Right lobe of liver (tissue), 6 donors: ENCODE results near the gene MYH15. TPM values are rescaled to one million over a fixed set of nuclear protein-coding genes. Genes with fewer than 3 reads are reported as not detected.

Source experiments
- ATAC-seq, 4 donors: fragments of 200-7000 bp; cut with Tn5 transposase; one replicate each; pipeline ENCODE4 v1.9.1; 2020; ENCODE audit warnings: mild to moderate bottlenecking in 4 of 4, moderate library complexity in 4 of 4
- DNase-seq, 3 donors: peaks; one replicate each; pipeline ENCODE4 v3.0.0-alpha.2; 2020
- H3K27ac ChIP-seq, 3 donors: fragments of 200-600 bp; one replicate each; pipeline ENCODE4 v1.8.0; 2022
- H3K27me3 ChIP-seq, 2 donors: fragments of 200-600 bp; one replicate each; pipeline ENCODE4 v1.8.0; 2022
- H3K36me3 ChIP-seq, 4 donors: fragments of 200-600 bp; sonication (generic) in 1 of 4; one replicate each; pipeline versions ENCODE4 v1.5.1 to v1.8.0; 2017 to 2022; ENCODE audit warnings: control low read depth in 1 of 4
- H3K4me1 ChIP-seq, 4 donors: fragments of 200-600 bp; sonication (generic) in 1 of 4; one replicate each; pipeline versions ENCODE4 v1.5.1 to v1.8.0; 2017 to 2022; ENCODE audit warnings: control low read depth in 1 of 4
- H3K4me3 ChIP-seq, 3 donors: fragments of 200-600 bp; one replicate each; pipeline ENCODE4 v1.8.0; 2022
- H3K9me3 ChIP-seq, 4 donors: fragments of 200-600 bp; sonication (generic) in 1 of 4; one replicate each; pipeline versions ENCODE4 v1.5.1 to v1.8.0; 2017 to 2022; ENCODE audit warnings: control low read depth in 1 of 4
- CTCF ChIP-seq, 4 donors: fragments of 200-600 bp in 3 of 4; fragments of 450-650 bp in 1 of 4; IDR thresholded peaks; one replicate each; pipeline versions ENCODE4 v1.5.1 to v1.8.0; 2016 to 2022; ENCODE audit warnings: antibody characterized with exemption in 4 of 4, mild to moderate bottlenecking in 2 of 4
- POLR2A ChIP-seq: fragments of 450-650 bp; IDR thresholded peaks from one replicate; pipeline ENCODE4 v1.6.1; 2017; ENCODE audit warnings: antibody characterized with exemption, mild to moderate bottlenecking
- WGBS: methylation state at CpG from one replicate; pipeline ENCODE4 v1.1.6; 2018; ENCODE audit warnings: low coverage, low lambda C conversion rate; ENCODE audit not compliant: insufficient coverage; ENCODE audit errors: missing lambda C conversion rate; 5-methylcytosine and 5-hydroxymethylcytosine counted together
- intact Hi-C, 2 donors: fragments of 100-400 bp; cut with DNase I; formaldehyde crosslinking; loops; one replicate each; pipeline versions ENCODE4 v1.11.2 to v1.14.1; 2022
- total RNA-seq, 6 experiments: library from RNA; depleted of rRNA in 2 of 6; stranded (reverse); fragments of >200 nt in 2 of 6; fragmentation: NEBNext Ultra II Directional in 3 of 6; extraction: Animal tissue kit (Norgen Biotek cat#: 25700) in 3 of 6; gene quantifications; one replicate each; pipeline versions ENCODE4 v1.1.0 to v1.2.4, GENCODE V29; 2016 to 2023
- donor health status: DM: no; HTN: yes; CAD: no.
- donor health status: DM: no; HTN: no; CAD: no.
- donor health status: DM: no; HTN: no; CAD: no.
- donor health status: DM: no; HTN: yes; CAD: no.
- donor health status: DM: no; HTN: yes; CAD: no.

The MYH15 gene
- total RNA-seq, 6 experiments from 2014 or later: not detected

DNA sequence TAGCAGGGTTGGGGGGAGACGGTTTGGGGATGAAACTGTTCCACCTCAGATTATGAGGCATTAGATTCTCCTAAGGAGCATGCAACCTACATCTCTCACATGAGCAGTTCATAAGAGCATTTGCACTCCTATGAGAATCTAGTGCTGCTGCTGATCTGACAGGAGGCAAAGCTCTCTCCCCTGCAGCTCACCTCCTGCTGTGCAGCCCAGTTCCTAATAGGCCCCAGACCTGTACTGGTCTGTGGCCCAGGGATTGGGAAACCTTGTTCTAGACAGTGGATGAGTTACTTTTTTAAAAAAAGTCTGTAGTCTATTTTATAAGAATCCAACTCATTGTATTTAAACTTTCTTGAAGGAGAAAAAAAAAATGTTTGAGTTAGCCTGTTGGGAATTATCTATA is 114.1 kb downstream of the MYH15 start:
- no peaks in the 10 kb centered on the region for H3K36me3 ChIP-seq
- no peak for DNase-seq
- 83% methylated on average over 1 of the region's 1 CpG for WGBS
- no peak for ATAC-seq
- H3K4me1 ChIP-seq: no peaks in the 10 kb centered on the region
- no peak overlapping the region for H3K27ac ChIP-seq
- H3K27me3 ChIP-seq: no peaks in the 10 kb centered on the region
- TF ChIP-seq POLR2A (no peak), CTCF (IDR thresholded peaks at IDR 0.05) (no peak)
- intact Hi-C loops: no loop called here
- H3K9me3 ChIP-seq: no peaks in the 10 kb centered on the region
- H3K4me3 ChIP-seq: no peak overlapping the region

DNA sequence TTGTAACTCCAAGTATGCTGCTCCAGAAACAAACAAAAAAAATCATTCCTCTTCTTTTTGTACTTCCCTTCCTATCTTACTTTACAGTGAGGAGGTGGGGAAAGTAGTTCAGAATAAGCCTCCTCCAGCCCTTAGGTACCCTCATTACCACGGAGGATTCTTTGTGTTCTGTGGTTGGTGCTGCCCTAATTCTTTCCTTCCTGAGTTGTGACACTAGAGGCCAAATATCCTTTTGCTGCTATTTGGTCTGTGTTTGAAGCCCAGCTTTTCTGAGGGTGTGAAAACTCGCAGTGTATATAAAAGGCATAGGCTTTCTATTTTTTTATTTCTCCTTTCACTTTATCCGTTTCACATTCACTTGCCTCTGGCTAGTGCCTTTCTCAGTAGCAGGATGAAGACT is 115.8 kb downstream of the MYH15 start:
- Histone ChIP-seq H3K4me1 (no peaks in the 10 kb centered on the region), H3K4me3 (no peak overlapping the region), H3K27ac (no peak overlapping the region), H3K27me3 (no peaks in the 10 kb centered on the region), H3K9me3 (no peaks in the 10 kb centered on the region), H3K36me3 (no peaks in the 10 kb centered on the region)
- intact Hi-C loops: no loop called here
- TF ChIP-seq CTCF (IDR thresholded peaks at IDR 0.05) (no peak), POLR2A (no peak)
- no peak for ATAC-seq
- DNase-seq: no peak
- 54% methylated on average over 3 of the region's 3 CpGs for WGBS

GRCh38 chr3:108394016-108394415 is 116.4 kb downstream of the MYH15 start:
- H3K27me3 ChIP-seq: no peaks in the 10 kb centered on the region
- no peak for TF ChIP-seq POLR2A
- TF ChIP-seq CTCF (IDR thresholded peaks at IDR 0.05): no peak
- no peak for ATAC-seq
- no peak overlapping the region for H3K4me3 ChIP-seq
- DNase-seq: no peak
- no peak overlapping the region for H3K27ac ChIP-seq
- H3K36me3 ChIP-seq: no peaks in the 10 kb centered on the region
- no peaks in the 10 kb centered on the region for H3K9me3 ChIP-seq
- H3K4me1 ChIP-seq: no peaks in the 10 kb centered on the region
- intact Hi-C loops: no loop called here
- WGBS: 68% methylated on average over 2 of the region's 2 CpGs

GRCh38 chr3:108393128-108393900 is 117.1 kb downstream of the MYH15 start:
- no peak overlapping the region for H3K4me3 ChIP-seq
- ATAC-seq (no peak), DNase-seq (no peak)
- WGBS: 100% methylated on average over 1 of the region's 3 CpGs
- no peaks in the 10 kb centered on the region for H3K36me3 ChIP-seq
- TF ChIP-seq CTCF (IDR thresholded peaks at IDR 0.05) (no peak), POLR2A (no peak)
- H3K27ac ChIP-seq: no peak overlapping the region
- intact Hi-C loops: no loop called here
- H3K27me3 ChIP-seq: no peaks in the 10 kb centered on the region
- H3K4me1 ChIP-seq: no peaks in the 10 kb centered on the region
- no peaks in the 10 kb centered on the region for H3K9me3 ChIP-seq
